Tibial nerve (tissue), 4 donors: ENCODE measurements around the gene KLHL26. TPM values are rescaled to one million over a fixed set of nuclear protein-coding genes. Genes with fewer than 3 reads are reported as not detected.
"Not testable (repeated sequence)": the region's sequence is repeated elsewhere in the genome, so short reads cannot be mapped to it uniquely, and the experiment has no call there.

Experiments
- DNase-seq, 2 donors: peaks; one replicate each; pipeline ENCODE4 v3.0.0-alpha.2; 2019; ENCODE audit warnings: low spot score in 2 of 2
- H3K27ac ChIP-seq, 4 donors: fragments of 200-600 bp; sonication (generic) in 3 of 4; one replicate each; pipeline ENCODE4 v1.5.1; 2017 to 2019; ENCODE audit warnings: mild to moderate bottlenecking in 1 of 4
- H3K27me3 ChIP-seq, 2 donors: fragments of 200-600 bp; sonication (generic) in 1 of 2; one replicate each; pipeline versions ENCODE4 v1.5.1 to v1.6.0; 2017 to 2019
- H3K36me3 ChIP-seq, 3 donors: fragments of 200-600 bp; sonication (generic); one replicate each; pipeline ENCODE4 v1.5.1; 2018 to 2019
- H3K4me1 ChIP-seq, 4 donors: fragments of 200-600 bp; sonication (generic) in 3 of 4; one replicate each; pipeline ENCODE4 v1.5.1; 2017 to 2019
- H3K4me3 ChIP-seq, 4 donors: fragments of 200-600 bp; sonication (generic) in 3 of 4; one replicate each; pipeline ENCODE4 v1.5.1; 2017 to 2019; ENCODE audit warnings: mild to moderate bottlenecking in 1 of 4, moderate library complexity in 1 of 4
- H3K9me3 ChIP-seq, 4 donors: fragments of 200-600 bp; sonication (generic) in 3 of 4; one replicate each; pipeline ENCODE4 v1.5.1; 2017 to 2019
- EP300 ChIP-seq, 2 donors: sonication (generic); formaldehyde crosslinking; IDR thresholded peaks; one replicate each; pipeline ENCODE4 v1.6.1; 2017; ENCODE audit warnings: antibody characterized with exemption in 2 of 2, mild to moderate bottlenecking in 1 of 2
- POLR2A ChIP-seq, 2 donors: fragments of 450-650 bp; IDR thresholded peaks; one replicate each; pipeline ENCODE4 v1.6.1; 2017; ENCODE audit warnings: antibody characterized with exemption in 2 of 2, mild to moderate bottlenecking in 2 of 2, moderate library complexity in 2 of 2
- WGBS, 2 donors: methylation state at CpG; one replicate each; pipeline ENCODE4 v1.1.5; 2018; 5-methylcytosine and 5-hydroxymethylcytosine counted together
- total RNA-seq, 4 donors: library from RNA; depleted of rRNA; stranded (reverse); fragments of >200 nt; gene quantifications; one replicate each; pipeline ENCODE4 v1.1.0, GENCODE V29; 2016
- TF ChIP-seq, protein P1 (sequence below), 5 experiments: fragments of 200-600 bp in 3 of 5; fragments of 450-650 bp in 2 of 5; sonication (generic) in 3 of 5; IDR thresholded peaks; one replicate each; pipeline ENCODE4 v1.5.1; 2016 to 2019; ENCODE audit warnings: antibody characterized with exemption in 5 of 5, mild to moderate bottlenecking in 3 of 5, moderate library complexity in 2 of 5

Gene KLHL26
- total RNA-seq, 4 donors from 2014 or later: 12.9 to 38.4 (median 15.1) TPM

DNA sequence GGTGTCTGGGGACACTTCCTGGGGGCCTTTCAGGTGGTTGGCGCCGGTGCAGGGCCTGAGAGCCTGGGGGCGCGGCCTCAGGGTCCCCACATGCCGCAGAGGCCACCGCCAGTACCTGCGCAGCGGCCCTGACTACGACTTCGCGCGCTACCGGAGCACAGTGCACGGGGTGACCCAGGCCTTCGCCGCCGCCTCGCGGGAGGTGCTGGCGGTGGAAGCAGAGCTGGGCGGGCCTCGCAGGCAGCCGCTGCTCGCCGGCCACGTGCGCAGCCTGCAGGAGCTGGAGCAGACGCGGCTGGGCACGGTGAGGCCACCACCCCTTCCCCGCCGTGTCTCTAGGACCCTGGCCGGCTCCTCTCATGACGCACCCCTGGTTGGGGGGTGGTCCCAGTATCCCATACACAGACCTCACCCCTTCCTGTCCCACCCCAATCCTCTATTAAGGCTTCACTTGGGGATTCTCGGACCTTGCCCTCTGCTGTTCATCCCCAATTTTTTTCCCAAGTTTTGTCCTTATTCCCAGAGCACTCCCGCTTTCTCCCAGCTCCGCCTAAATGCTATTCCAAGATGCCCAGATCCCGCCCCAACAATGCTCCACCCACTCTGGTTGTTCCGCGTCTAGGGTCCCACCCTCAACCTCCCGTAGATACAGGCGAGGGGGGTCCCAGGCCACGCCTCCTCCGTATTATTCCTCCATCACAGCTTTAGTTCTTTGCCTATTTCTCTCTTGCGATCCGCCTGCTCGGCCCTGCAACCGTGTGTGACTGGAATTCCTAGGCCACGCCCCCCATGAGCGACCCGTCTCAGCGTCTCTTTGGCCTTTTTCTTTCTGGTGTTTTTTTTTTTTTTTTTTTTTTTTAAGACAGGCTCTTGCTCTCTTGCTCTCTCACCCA, 47.2 kb upstream of the KLHL26 start:
- Histone ChIP-seq H3K9me3 (no peaks in the 10 kb centered on the region), H3K4me3 (peak overlapping the region; percentile 60 to 99 (median 71)), H3K27ac (peak overlapping the region; percentile 63 to 91 (median 76)), H3K27me3 (no peaks in the 10 kb centered on the region), H3K4me1 (peaks cover 0 to 37% (median 18%) of the 10 kb centered on the region in 4 donors), H3K36me3 (peaks cover 0 to 8% (median 0%) of the 10 kb centered on the region in 3 donors)
- 12 to 20% methylated on average over 24 to 34 of the region's 52 CpGs for WGBS, 2 donors
- TF ChIP-seq POLR2A (IDR thresholded peaks at IDR 0.05) (no peak), EP300 (IDR thresholded peaks at IDR 0.05) (peak in 1 of 2 donors; percentile 4)
- TF ChIP-seq, protein P1, sequence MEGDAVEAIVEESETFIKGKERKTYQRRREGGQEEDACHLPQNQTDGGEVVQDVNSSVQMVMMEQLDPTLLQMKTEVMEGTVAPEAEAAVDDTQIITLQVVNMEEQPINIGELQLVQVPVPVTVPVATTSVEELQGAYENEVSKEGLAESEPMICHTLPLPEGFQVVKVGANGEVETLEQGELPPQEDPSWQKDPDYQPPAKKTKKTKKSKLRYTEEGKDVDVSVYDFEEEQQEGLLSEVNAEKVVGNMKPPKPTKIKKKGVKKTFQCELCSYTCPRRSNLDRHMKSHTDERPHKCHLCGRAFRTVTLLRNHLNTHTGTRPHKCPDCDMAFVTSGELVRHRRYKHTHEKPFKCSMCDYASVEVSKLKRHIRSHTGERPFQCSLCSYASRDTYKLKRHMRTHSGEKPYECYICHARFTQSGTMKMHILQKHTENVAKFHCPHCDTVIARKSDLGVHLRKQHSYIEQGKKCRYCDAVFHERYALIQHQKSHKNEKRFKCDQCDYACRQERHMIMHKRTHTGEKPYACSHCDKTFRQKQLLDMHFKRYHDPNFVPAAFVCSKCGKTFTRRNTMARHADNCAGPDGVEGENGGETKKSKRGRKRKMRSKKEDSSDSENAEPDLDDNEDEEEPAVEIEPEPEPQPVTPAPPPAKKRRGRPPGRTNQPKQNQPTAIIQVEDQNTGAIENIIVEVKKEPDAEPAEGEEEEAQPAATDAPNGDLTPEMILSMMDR (IDR thresholded peaks at IDR 0.05): peak in 4 of 5 experiments; percentile 4 to 52 (median 24)
- DNase-seq: peak in 1 of 2 donors; percentile 50

DNA sequence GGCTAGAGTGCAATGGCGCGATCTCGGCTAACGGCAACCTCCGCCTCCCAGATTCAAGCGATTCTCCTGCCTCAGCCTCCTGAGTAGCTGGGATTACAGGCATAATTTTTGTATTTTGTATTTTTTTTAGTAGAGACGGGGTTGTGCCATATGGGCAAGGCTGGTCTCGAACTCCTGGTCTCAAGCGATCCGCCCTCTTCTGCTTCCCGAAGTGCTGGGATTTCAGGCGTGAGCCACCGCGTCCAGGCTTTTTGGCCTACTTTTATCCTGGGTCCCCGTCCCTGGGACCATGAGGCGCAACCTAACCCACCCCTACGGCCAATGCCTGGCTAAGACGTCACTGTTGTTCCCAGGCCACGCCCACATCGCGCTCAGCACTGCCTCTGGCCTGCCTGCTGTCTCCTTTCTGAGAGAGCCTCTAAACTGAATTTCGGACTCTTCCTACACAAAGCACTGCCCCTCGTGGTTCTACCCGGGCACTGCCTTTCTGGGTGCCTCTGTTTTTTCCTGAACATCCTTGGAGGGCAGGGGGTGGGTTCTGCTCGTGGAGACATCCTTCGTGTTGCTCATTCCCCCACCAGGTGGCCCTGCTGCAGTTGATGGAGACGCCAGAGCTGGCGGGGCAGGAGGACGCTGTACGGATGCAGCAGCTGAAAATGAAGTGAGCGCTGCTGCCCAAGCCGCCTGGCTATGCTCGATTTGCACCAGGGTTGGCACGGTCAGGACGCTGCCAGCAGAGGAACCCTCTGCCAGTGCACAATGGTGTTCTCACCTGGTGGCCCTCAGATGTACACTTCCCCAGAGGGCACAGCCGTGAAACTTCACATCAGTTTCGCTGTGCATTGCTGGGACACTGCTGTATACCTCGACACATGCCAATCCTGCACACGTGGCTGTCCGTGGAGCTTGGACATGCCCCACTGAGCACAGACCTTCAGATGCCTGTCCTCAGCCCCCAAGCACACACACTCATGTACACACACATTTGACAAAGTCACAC, 46.3 kb upstream of the KLHL26 start:
- 59 to 62% methylated on average over 39 to 40 of the region's 40 CpGs for WGBS, 2 donors
- peak overlapping the region in 2 of 4 donors; percentile 76 to 91 for H3K27ac ChIP-seq

DNA sequence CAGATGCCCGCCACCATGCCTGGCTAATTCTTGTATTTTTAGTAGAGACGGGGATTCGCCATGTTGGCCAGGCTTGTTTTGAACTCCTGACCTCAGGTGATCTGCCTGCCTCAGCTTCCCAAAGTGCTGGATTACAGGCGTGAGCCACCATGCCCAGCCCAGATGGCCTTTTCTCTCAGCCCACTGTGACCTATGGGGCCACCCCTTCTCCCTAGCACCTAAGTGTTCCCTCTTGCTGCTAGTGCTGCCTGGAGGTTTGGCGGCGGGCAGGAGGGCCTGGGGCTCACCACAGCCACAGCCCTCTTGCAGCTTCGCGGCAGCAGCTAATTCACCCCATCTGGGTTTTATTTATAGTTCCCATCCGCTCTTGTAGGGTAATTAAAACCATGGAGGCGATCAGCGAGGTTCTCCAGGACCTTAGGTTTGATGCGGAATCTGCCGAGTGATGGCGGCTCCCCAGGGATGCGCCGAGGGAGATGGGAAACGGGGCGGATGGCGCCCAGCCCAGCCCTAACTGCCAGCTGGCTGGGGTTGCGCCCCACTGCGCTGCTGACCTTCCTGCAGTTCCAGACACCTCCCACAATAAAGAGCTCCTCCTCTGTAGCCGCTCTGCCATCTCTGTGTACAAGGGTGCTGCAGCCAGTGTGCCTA, 45.0 kb upstream of the KLHL26 start:
- Histone ChIP-seq H3K9me3 (no peaks in the 10 kb centered on the region), H3K27ac (peak overlapping the region in 1 of 4 donors; percentile 6), H3K4me3 (no peak overlapping the region), H3K27me3 (peaks cover 2 to 3% of the 10 kb centered on the region in 2 donors), H3K36me3 (peaks cover 0 to 8% (median 0%) of the 10 kb centered on the region in 3 donors), H3K4me1 (peaks cover 0 to 49% (median 27%) of the 10 kb centered on the region in 4 donors)
- DNase-seq: no peak
- whole genome bisulfite sequencing, 2 donors: 82 to 88% methylated on average over 19 to 22 of the region's 22 CpGs
- TF ChIP-seq, protein P1 (IDR thresholded peaks at IDR 0.05): no peak
- TF ChIP-seq EP300 (IDR thresholded peaks at IDR 0.05) (no peak), POLR2A (IDR thresholded peaks at IDR 0.05) (no peak)

More for the DNA sequence above, 46.3 kb upstream of the KLHL26 start:
- H3K4me1 ChIP-seq: peaks cover 0 to 45% (median 26%) of the 10 kb centered on the region in 4 donors
- DNase-seq: peak; percentile 51 to 55
- H3K9me3 ChIP-seq: no peaks in the 10 kb centered on the region
- peak overlapping the region in 2 of 4 donors; percentile 63 to 99 for H3K4me3 ChIP-seq
- H3K36me3 ChIP-seq: peaks cover 0 to 8% (median 0%) of the 10 kb centered on the region in 3 donors
- TF ChIP-seq, protein P1 (IDR thresholded peaks at IDR 0.05): peak in 2 of 5 experiments; percentile 36 to 42
- no peak for TF ChIP-seq POLR2A (IDR thresholded peaks at IDR 0.05)
- peak in 1 of 2 donors; percentile 9 for TF ChIP-seq EP300 (IDR thresholded peaks at IDR 0.05)
- no peaks in the 10 kb centered on the region for H3K27me3 ChIP-seq

DNA sequence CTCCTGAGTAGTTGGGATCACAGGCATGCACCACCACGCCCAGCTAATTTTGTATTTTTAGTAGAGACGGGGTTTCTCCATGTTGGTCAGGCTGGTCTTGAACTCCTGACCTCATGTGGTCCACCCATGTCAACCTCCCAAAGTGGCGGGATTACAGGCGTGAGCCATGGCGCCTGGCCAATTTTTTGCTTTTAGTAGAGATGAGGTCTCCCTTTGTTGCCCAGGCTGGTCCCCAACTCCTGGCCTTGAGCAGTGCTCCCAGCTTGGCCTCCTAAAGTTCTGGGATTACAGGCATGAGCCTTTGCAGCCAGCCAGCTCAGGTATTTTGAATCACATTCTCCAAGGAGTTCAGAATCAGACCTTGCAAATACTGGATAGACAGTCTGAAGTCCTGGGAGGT, 44.1 kb upstream of the KLHL26 start:
- H3K9me3 ChIP-seq, H3K36me3 ChIP-seq, H3K4me3 ChIP-seq, DNase-seq, H3K27ac ChIP-seq: not testable (repeated sequence)
- 70 to 74% methylated on average over 5 of the region's 5 CpGs for WGBS, 2 donors
- H3K4me1 ChIP-seq: peaks cover 0 to 48% (median 27%) of the 10 kb centered on the region in 4 donors
- H3K27me3 ChIP-seq: peaks cover 2 to 10% of the 10 kb centered on the region in 2 donors
